CD4-positive, alpha-beta T cell treated with Interleukin-15 for 4 hours (primary cell): Measurements from ENCODE around the gene GDI2.
"Not testable (repeated sequence)": the region's sequence is repeated elsewhere in the genome, so short reads cannot be mapped to it uniquely, and the experiment has no call there.

Source experiments
- DNase-seq: peaks from one replicate; pipeline ENCODE4 v3.0.0-alpha.2; 2020; ENCODE audit warnings: low spot score

Gene GDI2

DNA sequence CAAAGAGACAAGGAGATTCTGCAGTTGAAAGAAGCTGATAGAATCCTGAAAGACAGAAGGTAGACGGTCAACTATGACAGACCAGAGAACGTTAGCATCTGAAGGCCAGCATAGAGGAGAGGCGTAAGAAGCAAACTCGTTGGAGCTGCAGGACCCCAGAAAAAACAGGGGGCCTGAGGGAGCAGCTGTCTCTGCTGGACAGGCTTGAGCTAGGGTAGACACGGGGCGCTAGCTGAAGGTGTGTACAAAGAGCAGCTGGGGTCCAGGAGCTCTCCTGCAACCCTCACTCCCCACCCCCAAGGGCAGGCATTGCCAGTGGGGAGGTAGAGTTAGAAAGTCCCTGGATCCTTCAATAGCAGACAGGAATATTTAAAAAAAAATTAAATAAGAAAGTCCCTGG is 14.6 kb upstream of the GDI2 start:
- no peak for DNase-seq

DNA sequence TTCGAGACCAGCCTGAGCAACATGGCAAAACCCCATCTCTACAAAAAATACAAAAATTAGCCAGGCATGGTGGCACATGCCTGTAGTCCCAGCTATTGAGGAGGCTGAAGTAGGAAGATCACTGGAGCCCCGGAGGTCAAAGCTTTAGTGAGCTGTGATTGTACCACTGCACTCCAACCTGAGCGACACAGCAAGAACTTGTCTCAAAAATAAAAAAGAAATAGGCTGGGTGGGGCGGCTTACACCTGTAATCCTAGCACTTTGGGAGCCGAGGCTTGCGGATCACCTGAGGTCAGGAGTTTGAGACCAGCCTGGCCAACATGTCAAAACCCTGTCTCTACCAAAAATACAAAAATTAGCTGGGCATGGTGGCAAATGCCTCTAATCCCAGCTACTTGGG is 13.3 kb upstream of the GDI2 start:
- not testable (repeated sequence) for DNase-seq

DNA sequence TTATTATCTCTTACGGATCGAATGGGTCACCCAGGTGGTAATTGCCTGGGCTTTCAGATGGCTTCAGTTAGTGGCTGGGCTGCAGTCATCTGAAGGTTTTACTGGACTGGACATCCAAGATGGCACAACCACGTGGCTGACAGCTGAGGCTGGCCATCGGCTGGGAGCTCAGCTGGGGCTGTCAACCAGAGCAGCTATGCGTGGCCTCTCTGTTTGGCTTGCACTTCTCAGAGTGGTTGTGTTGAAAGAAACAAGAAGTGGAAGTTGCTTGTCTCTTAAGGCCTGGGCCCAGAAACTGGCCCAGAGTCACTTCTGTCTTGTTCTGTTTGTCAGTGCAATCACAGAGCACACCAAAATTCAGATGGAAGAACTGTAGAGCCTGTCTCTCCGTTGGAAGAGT is 5.7 kb upstream of the GDI2 start:
- DNase-seq: no peak

GRCh38 chr10:5818048-5818331 is 4.8 kb upstream of the GDI2 start:
- DNase-seq: no peak

DNA sequence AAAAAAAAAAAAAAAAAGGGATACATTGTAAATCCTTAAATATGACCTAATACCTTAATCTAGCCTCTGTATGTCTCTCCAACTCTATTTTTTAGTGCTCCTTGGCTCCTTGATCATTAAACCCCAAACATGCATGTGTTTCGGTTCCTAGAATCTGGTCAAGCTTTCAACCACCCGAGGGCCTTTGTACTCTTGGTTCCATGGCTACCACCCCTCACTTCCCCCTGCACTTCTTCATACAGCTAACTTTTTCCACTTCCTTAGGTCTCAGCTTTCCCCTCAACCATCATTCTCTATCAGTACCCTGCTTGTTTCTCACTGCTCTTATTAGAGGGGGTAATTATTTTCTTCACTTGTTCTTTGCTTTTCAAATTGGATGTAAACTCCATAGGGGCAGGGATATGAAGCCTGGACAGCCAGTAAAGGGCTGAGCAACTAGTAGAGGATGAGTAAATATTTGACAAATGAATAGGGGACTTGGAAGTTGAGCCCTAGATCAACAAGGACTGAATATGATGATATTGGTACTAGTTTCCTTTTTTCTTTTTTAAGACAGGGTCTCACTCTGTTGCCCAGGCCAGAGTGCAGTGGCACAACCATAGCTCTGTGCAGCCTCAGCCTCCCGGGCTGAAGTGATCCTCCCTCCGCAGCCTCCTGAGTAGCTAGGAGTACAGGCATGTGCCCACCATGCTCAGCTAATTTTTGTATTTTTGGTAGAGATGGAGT is 4.3 kb upstream of the GDI2 start:
- DNase-seq: no peak

GRCh38 chr10:5816170-5816569 is 2.9 kb upstream of the GDI2 start:
- DNase-seq: no peak

DNA sequence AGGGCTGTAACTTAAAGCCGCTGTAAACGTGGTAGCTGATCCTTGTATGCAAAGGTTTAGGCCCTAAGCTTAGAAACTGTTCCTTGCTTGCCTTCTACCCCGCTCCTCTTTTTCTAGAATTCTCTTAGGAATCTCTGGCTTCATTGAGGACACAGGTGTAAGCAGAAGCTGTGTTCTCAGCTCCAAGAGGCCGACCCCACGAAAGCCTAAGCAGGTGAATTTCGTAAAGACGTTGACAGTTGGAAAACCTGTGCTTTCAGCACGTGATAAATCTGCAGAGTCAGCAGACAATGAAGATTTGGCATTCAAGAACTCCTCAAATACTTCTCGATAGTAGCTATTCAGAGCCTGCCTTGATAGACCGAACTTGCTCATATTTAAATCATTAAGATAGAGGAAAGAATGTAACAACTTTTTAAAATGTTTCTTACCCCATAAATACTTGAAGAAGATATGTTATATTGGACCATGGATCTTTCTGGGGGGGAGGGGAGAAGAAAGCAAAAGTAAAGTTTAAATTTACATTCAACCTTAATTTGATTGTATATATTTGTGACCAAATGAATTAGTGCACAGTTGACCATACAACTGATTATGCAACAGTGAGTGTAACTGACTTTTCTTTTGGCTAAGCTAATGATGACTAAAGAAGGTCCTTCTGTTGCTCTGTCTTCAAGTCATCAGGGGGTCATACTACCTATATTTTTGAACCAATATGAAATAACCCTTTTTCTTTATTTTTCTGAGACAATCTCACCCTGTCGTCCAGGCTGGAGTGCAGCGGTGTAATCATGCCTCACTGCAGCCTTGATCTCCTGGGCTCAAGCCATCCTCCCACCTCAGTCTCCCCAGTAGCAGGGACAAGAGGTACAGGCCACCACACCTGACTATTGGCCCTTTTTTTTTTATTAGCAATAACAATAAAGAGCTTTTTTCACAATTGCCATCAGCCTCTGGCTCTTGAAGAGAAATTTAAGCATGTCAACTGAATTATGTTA is 1.2 kb upstream of the GDI2 start:
- no peak for DNase-seq

DNA sequence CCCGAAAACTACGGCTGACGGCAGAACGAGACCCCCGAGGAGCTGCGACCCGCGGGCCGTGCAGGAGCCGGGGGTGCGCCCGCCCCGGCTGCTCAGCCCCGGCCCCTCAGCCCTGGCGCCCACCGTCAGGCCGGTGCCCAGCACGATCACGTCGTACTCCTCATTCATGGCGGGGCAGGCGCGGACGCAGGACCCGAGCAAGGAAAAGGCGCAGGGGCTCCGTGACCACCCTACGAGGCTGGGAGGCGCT is 218 bp downstream of the GDI2 start:
- no peak for DNase-seq

DNA sequence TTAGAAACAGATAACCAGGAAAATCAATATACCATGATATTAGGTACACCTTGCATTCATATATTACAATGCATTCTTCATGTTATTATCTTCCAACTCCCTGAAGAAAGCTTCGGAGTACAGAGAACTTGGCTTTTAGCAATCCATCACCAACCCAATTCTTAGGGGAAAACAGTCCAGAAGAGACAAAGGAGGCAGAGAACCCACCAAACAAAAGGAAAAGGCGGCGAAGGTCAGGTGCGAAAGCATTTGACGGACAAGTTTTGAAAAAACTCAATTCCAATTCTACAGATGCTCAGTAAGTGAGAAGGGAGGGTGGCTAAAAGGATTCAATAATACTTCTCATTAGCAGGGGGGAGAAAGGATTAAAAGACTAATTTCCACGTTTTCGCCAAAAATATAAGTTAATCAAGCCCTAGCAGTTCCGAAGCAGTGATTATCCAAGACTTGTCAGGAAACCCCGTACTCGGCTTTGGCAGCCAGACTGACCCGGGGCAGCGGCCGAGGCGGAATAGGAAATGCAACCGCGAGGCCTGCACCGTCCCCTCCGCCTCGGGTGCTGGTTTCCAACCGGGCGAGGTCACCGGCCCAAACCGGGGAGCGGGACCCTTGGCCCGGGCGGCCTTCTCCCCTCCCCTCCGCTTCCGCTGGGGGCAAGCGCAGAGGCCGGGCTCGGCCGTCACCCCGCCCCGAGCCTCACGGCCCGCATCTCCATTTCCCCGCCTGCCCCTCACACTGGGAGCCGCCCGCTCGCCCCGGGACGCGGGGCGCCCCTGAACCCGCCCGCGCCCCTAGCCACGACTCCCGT is 747 bp downstream of the GDI2 start:
- DNase-seq: peak; percentile 23

DNA sequence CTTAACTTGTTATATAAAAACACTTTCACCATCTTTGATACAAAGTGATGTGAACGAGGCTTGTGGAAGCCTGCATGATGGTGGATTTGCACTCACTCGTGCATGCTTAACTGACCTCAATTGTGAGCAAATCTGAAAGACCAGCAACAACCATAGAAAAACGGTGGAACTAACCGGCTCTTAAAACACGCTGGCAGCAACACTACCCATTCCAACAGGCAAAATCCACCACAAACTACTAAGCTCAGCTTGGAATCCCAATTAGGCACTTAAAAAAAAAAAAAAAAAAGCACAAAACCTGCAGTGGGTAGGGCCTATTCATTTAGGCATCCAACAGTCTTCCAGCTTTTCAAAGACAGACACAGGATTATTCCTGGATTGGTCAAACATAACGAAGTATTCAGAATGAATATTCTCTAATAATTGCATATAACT is 1.8 kb downstream of the GDI2 start:
- DNase-seq: no peak

- DNase-seq: no peak
These were observed 3.0 kb downstream of the GDI2 start for GRCh38 chr10:5810225-5810624.

GRCh38 chr10:5809527-5810154 is 3.6 kb downstream of the GDI2 start:
- DNase-seq: peak; percentile 34

DNA sequence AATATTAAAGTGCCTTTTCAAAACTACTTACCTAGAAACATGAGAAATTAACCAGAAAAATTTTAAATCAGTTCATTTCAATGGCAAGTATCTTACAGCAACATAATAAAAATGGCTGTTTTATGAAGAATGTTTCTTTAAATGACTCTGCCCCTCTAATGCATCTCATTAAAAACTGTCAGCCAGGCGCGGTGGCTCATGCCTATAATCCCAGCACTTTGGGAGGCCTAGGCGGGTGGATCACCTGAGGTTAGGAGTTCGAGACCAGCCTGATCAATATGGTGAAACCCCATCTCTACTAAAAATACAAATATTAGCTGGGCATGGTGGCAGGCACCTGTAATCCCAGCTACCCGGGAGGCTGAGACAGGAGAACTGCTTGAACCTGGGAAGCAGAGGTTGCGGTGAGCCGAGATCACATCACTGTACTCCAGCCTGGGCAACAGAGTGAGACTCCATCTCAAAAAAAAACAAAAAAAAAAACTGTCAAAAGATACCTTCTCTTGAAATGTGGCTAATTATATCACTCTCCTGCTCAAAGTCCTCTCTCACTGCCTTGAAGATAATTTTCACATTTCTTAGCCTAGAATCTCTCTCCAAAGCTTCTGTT is 4.3 kb downstream of the GDI2 start:
- not testable (repeated sequence) for DNase-seq

GRCh38 chr10:5806745-5807144 is 6.5 kb downstream of the GDI2 start:
- no peak for DNase-seq

- DNase-seq: no peak
These were observed 7.5 kb downstream of the GDI2 start for GRCh38 chr10:5805711-5806110.

DNA sequence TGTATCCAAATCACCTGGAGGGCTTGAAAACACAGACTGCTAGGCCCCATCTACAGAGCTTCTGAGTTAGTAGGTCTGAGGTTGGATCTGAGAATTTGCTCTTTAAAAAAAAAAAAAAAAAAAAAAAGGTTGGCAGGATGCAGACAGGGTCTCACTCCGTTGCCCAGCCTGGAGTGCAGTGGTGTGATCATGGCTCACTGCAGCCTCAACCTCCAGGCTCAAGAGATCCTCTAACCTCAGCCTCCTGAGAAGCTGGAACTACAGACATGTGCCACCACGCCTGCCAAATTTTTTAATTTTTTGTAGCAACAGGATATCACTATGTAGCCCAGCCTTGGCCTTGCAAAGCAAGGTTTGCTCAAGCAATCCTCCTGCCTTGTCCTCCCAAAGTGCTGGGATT is 8.0 kb downstream of the GDI2 start:
- no peak for DNase-seq

DNA sequence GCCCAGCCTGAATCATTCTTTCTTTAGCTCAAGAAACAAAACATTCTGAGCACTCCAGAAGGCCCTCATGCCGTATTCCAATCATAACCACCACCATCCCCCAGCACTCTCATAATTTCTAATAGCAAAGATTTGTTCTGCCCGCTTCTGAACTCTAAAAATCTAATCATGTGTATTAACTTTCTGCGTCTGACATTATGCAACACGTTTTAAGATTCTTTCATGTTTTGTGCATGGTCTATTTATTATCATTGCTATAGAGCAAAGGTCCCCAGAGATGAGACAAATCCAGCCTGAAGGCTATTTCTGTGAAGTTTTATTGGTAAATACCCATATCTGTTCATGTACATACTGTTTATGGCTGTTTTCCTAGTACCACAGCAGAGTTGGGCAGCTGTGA is 8.8 kb downstream of the GDI2 start:
- DNase-seq: no peak

DNA sequence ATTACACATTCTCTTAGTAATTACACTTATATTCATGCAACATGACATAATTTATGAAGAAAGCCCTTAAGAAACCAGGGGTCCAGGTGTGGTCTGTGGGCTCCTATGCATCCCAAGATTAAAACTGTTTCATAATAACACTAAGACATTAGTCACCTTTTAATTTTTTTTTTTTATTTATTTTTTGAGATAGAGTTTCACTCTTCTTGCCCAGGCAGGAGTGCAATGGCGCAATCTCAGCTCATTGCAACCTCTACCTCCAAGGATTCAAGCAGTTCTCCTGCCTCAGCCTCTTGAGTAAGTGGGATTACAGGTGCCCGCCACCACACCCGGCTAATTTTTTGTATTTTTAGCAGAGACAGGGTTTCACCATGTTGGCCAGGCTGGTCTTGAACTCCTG is 12.5 kb downstream of the GDI2 start:
- DNase-seq: no peak

DNA sequence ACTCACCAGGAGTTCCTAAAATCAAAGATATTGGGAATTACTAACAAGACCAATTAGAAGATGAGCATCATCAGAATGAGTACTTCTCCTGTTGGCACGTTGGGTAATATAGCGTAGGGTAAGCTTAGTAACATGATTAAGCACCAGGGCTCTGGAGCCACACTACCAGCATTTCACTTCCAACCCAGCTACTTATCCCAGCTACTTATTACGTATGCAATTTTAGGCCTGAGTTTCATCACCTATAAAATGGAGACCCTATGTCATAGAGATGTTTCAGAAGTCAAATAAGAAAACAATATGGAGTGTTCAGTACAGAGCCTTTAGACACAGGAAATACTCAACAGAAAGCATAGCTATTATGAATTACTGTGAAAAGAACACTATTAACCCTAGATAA is 19.0 kb downstream of the GDI2 start:
- no peak for DNase-seq

- DNase-seq: no peak
These were observed 23.6 kb downstream of the GDI2 start for GRCh38 chr10:5789626-5790025.

DNA sequence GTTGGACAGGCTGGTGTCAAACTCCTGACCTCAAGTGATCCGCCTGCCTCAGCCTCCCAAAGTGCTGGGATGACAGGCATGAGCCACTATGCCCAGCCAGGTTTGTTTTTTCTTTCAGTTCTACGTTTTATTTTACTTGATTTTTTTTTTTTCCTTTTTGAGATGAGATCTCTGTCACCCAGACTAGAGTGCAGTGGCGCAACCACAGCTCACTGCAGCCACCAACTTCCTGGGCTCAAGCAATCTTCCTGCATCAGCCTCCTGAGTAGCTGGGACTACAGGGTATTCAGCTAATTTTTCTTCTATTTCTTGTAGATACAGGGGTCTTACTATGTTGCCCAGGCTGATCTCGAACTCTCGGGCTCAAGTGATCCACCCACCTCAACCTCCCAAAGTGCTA is 24.3 kb downstream of the GDI2 start:
- DNase-seq: no peak

DNA sequence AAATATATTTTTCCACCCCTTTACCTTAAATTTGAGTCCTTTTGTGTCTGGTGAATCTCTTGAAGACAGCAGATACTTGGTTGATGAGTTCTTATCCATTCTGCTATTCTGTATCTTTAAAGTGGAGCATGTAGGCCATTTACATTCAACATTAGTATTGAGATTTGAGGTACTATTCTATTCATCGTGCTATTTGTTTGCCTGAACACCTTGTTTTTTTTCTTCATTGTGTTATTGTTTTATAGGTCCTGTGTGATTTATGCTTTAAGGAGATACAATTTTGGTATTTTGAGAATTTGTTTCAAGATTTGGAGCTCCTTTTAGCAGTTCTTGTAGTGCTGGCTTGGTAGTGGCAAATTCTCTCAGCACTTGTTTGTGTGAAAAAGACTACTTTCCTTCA is 29.9 kb downstream of the GDI2 start:
- no peak for DNase-seq
